HG03139 (cell line): ENCODE measurements around the gene HPGDS.
"Not testable (repeated sequence)": the region's sequence is repeated elsewhere in the genome, so short reads cannot be mapped to it uniquely, and the experiment has no call there.

Experiments used
- ATAC-seq: cut with Tn5 transposase; IDR thresholded peaks from one replicate; pipeline ENCODE4 v1.9.1; 2021; ENCODE audit not compliant: unreplicated experiment

The HPGDS gene

DNA sequence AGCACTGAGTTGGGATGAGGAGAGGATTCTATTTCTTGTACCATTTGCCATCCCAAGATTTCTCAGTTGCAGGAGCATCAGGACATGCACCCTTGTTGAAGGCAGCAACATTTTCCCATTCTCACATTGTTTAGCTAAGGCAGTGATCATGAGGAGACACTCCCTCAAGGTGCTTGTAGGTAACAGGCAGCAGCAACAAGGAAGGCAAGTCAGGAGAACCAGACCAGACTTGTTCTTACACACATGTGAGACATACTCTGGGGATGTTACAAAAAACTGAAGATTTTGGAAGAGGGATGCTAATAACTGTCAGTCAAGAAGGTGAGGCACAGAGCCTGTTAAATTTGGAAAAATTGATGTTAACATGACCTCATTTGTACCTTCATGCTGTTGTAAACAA, 15.5 kb upstream of the HPGDS start:
- ATAC-seq: no peak

- no peak for ATAC-seq
Observed at GRCh38 chr4:94357624-94358023, 15.0 kb upstream of the HPGDS start.

DNA sequence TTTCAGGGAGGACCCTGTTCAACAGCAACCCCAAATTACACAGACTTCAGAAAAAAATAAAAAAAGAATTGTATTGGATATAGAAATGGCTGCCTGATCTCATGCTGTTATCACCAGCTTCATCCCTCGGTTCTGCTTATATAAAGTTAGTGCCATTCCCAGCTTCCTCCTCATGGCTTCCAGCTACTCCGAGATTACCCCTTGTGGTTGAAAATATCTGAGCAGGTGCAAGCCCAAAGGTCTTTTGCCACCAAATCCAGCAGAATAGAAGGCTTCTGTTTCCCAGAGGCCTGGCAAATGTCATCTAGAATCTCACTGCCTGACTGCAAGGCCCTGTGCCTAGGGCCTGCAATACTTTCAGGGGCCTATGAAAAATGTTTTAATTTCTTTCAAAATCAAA, 13.8 kb upstream of the HPGDS start:
- no peak for ATAC-seq

DNA sequence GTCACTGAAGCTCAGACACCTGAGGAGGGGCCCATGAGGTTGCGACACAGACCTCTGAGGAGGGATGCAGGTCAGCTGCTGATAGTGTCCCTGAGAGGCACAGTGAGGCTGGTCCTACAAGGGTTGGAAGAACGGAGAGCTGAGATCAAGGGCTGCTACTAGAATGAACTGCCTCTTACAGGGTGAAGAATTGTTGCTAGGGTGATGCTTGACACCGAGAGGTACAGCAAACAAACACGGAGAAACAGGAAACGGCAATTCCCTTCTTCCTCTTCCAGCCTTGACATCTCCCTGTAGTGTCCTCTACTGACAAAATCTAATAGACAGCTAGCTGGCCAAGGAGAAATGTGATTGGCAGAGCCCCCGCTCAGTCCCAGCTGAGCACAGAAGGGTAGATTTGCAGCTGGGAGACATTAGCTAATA, 11.8 kb upstream of the HPGDS start:
- no peak for ATAC-seq

GRCh38 chr4:94352996-94353395, 10.4 kb upstream of the HPGDS start:
- no peak for ATAC-seq

DNA sequence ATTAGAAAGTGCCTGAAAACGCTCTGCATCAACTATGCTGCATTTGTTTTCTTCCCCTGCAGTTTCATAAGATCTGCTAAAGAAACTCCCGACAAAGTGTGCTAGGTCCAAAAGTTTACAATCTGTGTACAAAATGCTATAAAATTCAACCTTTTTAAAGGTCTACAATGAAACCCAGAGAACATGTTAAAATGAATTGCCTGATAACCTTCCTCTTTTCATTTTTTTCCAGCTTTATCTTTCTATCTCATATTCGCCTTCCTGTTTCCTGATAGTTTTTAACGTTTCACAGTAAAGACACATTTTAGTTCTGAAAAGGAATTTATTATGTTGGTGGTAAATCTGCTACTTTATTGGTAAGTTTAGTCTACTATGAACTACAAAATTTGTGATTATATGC, 9.5 kb upstream of the HPGDS start:
- ATAC-seq: no peak

GRCh38 chr4:94351319-94351718, 8.7 kb upstream of the HPGDS start:
- ATAC-seq: no peak

- no peak for ATAC-seq
Observed at GRCh38 chr4:94350095-94350494, 7.5 kb upstream of the HPGDS start.

DNA sequence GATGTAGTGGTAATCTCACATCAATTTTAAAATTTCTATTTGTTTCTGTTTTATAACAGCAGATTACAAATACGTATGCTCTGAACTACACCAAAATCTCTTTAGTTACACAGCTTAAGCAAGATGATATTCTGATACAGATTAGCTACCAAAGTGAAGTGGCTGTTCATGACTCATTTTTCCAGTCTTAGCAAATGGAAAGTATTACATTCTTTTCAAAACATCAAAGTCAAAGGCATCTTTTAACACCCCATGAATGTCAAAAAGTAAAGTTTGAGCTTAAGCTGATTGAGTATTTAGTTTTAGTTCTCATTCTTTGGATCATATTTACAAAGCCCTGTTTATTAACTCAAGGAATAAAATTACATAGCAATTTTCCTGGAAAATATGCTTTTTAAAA, 6.6 kb upstream of the HPGDS start:
- no peak for ATAC-seq

GRCh38 chr4:94348666-94349065, 6.0 kb upstream of the HPGDS start:
- ATAC-seq: no peak

DNA sequence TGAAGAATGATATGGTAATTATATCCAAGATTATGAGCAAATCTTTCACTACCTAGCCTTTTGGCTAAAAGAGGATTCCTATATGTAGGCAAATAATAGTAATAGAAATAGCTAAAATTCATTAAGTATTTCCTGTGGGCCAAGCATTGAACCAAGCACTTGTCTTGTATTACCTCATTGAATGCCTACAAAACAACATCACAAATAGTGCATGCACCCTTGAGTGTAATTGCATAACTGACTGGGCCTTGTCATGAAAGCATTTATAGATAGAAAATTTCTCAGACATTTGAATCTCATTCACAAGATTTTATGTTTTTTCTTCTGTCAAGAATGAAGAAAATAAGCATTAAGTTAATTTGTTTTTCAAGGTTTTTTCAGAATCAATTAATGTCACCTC, 3.9 kb upstream of the HPGDS start:
- no peak for ATAC-seq

DNA sequence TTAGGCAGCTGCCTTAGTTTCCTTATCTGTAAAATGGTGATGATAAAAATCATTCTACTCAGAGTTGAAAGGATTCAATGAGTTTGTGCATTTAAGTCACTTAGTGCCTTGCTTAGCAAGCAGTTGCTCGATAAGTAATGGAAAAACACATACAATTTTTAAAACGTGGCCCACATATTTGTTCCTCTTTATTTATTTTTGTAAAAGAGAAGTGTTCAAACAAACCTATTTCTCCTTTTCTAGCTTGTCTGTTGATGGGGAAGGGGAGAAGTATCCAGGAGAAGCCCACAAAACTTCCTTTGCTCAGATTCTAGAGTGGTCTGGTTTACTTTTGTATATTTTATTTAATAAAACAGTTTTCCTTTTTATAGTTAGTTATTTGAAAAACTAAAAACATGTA, 3.3 kb upstream of the HPGDS start:
- no peak for ATAC-seq

DNA sequence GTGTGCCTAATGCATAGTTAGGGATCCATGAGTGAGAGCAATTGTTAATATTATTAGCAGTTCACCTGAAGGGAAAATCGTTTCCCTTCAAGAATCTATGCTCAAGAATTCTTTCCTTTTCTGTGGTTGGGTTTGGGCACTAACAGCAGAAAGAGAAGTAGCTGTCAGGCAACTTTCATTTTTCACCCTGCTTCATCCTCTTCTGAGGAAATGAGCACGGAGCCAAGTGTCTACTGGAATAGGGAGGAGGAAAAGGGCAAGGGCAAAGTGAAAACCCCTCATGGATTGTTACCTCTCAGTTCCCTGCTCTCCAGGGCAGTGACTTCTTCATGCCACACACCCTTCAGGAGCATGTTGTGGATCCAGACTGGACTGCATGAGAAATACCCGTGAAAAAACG, 2.6 kb upstream of the HPGDS start:
- ATAC-seq: no peak

GRCh38 chr4:94344457-94344856, 1.8 kb upstream of the HPGDS start:
- ATAC-seq: no peak

DNA sequence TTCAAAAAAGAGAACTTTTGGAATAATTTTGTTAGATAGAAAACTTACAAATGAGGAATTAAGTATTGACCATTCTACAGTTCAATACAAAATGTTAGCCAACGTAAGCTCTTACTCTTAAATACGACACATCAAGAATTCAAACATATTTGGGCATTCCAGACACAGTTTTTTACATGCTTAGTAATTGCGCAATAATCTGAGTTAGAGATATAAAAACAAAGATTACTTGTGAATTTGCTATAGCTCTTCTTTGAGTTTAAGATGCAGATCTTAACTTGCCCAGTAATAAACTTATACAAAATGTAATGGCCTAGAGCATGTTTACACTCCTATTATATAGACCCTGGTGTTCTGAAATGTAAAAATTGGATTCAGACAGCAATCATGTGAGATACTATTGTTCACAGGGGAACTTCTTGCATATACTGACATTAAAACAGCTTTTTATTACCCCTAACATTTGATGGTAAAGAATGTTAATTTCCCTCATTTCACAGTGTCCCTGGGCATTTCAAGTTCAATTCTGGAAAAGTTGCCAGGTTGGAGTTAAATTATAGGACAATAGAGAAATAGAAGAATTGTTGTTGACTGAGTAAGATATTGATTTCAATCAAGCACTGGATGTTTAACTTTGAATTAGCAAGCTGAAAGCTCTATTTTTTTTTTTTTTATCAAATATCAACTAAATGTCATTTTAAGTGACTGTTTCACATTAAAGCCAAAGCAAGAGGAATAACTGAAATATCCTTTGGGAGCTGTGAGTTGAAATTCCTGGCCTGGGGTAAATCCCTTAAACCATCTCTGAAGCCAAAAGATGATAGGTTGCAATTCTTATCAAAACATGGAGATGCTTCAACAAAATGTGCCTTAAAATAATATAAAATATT, 910 bp downstream of the HPGDS start:
- ATAC-seq: no peak

DNA sequence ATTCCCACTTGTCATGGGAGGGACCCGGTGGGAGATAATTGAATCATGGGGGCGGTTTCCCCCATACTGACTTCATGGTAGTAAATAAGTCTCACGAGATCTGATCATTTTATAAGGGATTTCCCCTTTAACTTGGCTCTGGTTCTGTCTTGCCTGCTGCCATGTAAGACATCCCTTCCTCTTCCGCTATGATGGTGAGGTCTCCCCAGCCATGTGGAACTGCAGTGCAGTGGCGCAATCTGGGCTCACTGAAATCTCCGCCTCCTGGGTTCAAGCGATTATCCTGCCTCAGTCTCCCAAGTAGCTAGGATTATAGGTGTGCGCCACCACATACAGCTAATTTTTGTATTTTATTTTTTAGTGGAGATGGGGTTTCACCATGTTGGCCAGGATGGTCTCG, 2.9 kb downstream of the HPGDS start:
- ATAC-seq: no peak

GRCh38 chr4:94338681-94339351, 3.8 kb downstream of the HPGDS start:
- ATAC-seq: no peak

DNA sequence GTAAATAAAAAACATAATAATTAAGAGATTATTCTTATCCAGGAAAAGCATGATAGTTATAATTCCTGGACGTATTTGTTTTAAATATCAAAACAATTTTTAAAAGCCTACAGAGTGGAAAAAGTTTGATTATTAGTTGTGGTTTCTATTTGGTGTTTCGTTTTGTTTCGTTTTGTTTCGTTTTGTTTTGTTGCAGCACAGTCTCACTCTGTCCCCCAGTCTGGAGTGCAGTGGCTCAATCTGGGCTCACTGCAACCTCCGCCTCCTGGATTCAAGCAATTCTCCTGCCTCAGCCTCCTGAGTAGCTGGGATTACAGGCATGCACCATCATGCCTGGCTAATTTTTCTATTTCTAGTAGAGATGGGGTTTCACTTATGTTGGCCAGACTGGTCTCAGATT, 5.8 kb downstream of the HPGDS start:
- not testable (repeated sequence) for ATAC-seq

GRCh38 chr4:94336303-94336702, 6.3 kb downstream of the HPGDS start:
- ATAC-seq: no peak

DNA sequence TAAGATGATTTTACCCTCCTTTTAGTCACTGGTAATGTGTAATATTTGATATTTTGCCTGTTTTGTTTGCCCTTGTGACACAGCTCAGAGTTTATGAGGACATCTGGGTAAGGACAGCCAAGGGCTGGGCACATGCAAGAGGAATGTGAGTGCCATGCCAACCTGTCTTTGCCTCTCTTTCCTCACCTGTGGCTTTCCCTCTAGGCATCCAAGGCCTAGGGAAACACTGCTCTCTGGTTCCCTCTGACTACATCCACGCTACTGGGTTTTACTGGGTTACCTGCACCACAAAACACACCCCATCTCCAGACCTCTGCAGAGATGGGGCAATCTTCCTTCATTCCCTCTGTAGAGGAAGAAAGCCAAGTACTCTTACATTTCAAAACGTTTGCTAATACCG, 7.7 kb downstream of the HPGDS start:
- ATAC-seq: no peak

DNA sequence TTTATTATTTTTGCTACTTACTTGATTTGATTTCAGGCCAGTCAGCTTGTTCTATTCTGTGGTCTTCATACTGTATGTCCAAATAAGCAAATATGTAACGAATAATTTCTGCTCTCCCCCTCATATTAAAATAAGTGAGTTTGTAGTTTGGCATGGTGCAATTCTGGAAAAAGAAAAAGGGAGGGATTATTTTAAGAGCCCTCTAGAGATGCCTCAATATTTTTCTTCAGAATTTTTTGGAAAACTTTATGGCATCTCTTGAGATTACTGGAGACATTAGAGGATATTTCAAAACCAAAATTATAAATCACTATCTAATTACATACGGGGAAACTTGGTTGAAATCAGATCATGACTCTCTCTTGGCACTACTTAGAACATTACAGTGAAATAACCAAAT, 8.2 kb downstream of the HPGDS start:
- no peak for ATAC-seq

DNA sequence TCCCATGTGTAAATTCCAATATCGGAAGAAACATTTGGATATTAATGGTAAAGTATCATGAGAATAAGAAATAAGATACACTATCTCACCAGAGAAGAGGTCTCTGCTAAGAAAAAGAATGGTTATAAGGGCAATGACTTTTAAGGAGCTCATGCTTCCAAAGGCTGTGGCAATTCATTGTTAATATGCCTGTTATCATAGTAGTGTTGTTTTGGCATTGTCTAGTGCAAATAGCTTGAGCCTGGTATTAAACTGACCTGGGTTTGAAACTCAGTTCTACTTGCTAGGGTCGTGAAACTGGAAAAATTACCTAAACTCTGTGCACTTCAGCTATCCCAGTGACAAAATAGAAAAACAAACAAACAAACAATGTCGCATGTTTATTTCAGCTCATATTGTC, 8.8 kb downstream of the HPGDS start:
- ATAC-seq: no peak
